GM21526 (cell line): ENCODE results near the gene C10orf90.
"Not testable (repeated sequence)": the region's sequence is repeated elsewhere in the genome, so short reads cannot be mapped to it uniquely, and the experiment has no call there.

Experiments used
- ATAC-seq: cut with Tn5 transposase; IDR thresholded peaks from one replicate; pipeline ENCODE4 v1.9.1; 2021; ENCODE audit warnings: moderate library complexity; ENCODE audit not compliant: unreplicated experiment, low FRiP score

Gene C10orf90

GRCh38 chr10:126558881-126559280 lies 111.6 kb downstream of the C10orf90 start:
- no peak for ATAC-seq

DNA sequence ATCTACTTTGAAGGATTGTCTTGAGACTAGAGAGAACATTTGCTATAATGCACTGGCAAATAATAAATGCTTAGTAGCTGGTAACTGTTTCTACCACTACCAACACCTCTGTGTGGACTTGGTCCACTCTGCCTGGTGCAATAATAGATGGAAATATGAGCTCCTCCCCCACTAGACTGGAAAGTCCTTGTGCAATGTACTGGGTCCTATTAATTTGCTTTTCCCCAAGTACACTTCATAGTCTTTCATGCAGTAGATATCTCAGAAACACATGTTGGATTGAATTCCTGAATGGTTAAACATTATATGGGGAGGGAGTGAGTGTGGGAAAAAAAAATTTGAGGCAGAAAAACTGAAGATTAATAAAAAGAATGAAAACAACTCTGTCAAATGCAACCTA lies 119.3 kb downstream of the C10orf90 start:
- ATAC-seq, result no peak

- ATAC-seq, result not testable (repeated sequence)
Measured at GRCh38 chr10:126550586-126550985, 119.9 kb downstream of the C10orf90 start.

DNA sequence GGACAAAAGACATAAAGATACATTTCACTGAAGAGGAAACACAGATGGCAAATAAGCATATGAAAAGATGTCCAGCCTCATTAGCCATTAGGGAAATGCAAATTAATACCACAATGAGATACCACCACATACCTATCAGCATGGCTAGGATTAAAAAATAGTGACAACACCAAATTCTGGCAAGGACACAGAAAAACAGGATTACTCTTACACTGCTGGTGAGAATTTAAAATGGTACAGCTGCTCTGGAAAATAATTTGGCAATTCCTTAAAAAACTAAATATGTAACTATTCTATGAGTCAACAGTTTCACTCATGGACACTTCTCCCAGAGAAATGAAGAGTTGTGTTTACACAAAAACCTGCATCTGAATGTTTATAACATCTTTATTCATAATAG lies 121.1 kb downstream of the C10orf90 start:
- no peak for ATAC-seq

- ATAC-seq, result no peak
Measured at GRCh38 chr10:126544565-126544964, 125.9 kb downstream of the C10orf90 start.

- ATAC-seq, result no peak
Measured at GRCh38 chr10:126538439-126539135, 131.9 kb downstream of the C10orf90 start.

- ATAC-seq, result no peak
Measured at GRCh38 chr10:126536656-126537055, 133.8 kb downstream of the C10orf90 start.

DNA sequence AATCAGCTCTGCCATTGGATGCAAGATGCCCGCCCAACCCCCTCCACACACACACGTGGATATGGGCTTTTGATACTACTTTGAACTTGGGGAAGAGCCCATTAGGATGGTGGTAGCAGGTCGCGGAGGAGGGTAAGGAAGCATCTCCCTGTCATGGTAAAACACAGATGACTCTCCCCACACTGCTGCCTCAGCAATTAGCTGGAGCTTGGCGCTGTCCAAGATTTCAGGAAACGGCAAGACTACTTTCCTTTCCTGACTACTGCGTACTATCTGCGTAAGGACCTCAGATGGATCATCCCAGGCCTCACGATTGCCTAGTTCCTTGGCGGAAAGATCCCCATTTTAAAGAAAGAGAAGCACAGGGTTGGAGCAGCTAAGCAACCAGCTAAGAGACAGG lies 134.3 kb downstream of the C10orf90 start:
- ATAC-seq, result no peak

DNA sequence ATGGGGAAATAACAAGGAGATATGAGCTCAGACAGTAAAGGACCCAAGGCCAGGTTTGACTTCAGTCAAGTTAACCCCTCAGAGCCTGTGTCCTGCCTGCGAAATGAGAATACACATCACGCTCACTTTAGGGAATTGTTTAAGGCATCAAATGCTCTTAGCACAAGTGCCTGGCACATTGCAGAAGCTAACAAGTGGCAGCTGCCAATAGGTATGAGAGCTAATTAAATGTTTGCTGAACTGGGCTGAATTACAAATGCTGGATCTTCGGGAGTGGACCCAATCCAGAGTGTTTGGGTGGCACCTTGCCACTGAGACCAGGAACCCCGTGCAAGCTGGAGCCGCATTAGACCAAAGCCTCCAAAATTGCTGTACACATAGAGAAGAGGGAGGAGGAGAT lies 136.8 kb downstream of the C10orf90 start:
- no peak for ATAC-seq

GRCh38 chr10:126528315-126528835 lies 142.1 kb downstream of the C10orf90 start:
- no peak for ATAC-seq

DNA sequence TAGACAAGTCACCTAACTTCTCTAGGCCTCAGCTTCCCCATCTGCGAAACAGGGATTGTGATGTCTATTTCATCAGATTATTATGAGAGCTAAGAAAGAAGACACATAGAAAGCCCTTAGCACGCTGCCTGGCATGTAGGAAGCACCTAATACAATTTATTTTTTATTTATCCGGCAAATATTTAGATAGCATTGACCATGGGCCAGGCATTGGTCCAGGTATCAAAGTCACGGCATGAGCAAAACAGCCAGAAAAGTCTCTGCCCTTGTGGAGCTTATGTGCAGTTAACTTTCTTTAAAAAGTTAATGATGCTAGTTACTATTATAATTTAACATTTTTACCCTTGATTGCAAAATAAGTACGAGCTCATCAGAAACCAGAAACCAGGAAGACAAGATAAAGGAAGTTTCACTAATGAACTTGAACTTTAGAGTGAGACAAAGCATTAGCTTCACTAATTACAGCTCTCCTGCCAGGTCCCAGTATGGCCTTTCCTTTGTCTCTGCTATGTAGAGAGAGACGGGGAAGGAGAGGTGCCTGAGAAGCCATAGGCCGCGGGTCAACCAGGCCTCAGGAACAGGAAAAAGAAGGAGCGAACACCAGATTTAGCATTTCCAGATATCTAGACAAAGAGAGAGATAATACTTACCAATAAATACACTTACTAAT lies 142.7 kb downstream of the C10orf90 start:
- no peak for ATAC-seq

DNA sequence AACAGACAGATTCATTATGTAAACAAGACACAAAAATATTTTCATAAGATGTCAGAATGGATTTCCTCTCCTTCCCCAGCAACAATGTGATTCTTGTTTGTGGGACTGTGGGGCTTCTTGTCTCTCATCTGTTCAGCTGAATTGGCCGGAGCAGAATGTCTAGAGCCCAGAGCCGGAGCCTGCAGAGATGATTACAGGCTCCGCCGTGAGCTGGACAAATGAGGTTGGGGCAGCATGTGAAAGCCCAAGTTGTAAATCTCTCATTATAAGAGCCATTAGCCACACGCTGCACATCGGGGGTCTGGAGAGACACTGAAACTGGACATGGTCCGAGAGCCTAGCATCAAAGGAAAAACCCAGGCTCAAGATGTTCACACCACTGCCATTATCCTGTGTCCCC lies 145.2 kb downstream of the C10orf90 start:
- no peak for ATAC-seq

GRCh38 chr10:126524526-126524925 lies 146.0 kb downstream of the C10orf90 start:
- no peak for ATAC-seq

GRCh38 chr10:126523071-126523470 lies 147.4 kb downstream of the C10orf90 start:
- no peak for ATAC-seq

DNA sequence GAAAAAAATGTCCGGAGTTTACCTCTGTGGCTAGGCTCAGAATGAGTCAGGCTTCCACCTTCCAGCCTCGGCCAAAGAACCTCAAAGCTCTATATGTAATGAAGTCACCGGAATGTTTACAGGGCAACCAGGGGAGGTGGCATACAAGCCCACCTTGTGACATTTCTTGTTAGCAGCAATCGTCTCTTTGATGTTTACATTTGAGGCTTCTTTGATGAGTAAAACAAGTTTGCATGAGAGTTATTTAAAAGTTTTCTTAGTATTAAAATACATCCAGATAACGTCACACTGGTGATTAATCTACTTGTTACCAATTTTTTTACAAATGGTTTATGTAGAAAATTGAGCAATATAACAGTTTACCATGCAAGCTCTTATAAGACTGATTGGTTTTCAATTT lies 149.1 kb downstream of the C10orf90 start:
- ATAC-seq, result no peak

DNA sequence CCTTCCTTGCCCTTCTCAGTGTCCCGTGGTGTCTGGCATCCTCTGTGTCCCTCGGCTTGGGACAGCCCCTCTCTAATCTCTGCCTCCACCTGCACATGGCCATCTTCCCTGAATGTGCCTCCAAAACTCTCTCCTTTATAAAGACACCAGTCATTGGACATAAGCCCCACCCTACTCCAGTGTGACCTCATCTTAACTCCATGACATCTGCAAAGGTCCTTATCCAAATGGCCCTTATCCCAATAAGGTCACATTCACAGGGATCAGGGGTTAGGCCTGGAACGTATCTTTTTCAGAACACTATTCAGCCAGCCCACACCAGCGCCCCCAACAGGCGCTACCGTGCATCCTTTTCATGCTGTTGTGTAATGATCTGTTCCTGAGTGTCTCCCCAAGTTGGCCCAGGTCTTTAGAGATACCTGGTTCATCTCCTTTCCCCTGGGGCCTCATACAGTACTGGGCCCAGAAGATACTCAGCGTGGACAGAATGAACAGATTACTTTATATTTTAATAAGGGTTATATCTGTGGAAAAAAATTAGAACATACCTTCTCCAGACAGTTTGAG lies 149.7 kb downstream of the C10orf90 start:
- no peak for ATAC-seq

DNA sequence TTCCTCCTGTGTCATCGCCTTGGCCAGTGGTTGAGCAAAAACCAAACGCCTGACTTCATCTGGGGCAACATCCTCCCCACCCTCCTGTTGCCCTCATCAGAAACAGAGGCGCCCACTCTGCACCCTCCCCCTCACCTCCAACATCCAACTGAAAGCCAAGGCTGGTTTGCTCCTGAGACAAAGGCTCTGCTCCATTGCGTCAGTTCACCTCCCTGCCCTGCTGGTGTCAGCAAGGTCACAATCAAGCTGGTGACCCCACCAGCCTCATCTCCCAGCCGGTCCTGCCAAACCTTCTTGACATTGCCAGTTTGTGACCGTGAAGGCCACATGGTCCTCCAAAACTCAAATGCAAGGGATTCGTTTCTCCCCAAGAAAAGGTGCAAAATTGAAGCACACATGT lies 150.5 kb downstream of the C10orf90 start:
- ATAC-seq, result no peak

DNA sequence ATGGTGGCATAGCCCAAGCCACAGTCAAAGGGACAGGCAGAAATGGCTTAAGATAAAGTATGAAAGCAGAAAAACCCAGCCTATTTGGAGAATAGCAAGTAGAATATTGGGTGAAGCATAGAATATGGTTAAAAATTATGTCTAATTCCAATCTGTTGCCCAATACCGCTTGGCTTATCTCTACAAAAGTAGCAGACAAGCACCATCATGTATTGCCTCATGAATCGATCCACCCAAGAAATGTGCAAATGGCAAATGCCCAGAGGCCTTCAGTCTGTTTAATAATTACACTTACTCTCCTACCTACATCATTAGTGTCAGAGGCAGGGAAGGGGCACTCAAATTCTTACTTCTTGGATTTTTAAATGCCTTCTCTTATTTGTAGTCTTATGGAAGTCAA lies 151.3 kb downstream of the C10orf90 start:
- ATAC-seq, result no peak

DNA sequence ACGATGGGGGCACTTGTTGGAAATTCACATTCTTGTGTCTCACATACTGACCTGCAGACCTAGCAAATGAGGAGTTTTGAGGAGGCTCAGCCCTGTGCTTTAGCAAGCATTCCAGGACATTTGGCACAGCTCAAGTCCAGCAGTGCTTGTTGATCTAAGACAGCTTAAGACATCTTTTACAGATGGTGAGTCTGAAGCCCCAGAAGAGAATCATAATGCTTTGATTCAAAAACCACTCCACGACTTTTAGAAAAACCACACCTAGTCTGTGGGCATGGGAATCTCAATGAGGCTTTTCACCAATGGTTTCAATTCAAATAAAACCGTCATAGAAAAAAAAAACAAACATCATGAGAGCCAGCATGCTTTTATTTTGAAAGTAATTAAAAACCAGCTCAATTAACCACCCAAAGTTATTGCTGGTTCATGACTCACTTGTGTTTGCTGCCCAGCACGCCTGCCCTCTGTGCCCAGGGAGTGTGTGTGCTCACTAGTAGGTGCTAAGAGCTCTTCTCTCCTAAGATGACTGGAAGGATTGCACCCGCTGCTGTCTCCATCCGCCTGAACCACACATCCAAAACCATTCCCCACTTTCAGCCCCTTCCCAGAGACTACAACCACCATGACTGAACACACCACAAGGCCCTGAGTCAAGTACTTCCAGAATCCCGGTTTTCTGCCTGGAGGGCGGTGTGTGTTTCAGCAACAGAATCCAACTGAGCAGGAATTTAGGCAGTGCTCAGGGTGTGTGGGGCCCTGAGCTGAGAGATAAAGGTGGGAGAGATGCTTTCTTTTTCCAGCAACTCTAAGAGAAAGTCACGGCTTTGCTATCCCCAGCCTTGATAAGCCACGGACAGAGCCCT lies 152.0 kb downstream of the C10orf90 start:
- ATAC-seq, result no peak

GRCh38 chr10:126516515-126516914 lies 154.0 kb downstream of the C10orf90 start:
- no peak for ATAC-seq
